SU-DHL-6 (cell line): Measurements from ENCODE around the gene SAP25.
"Not testable (repeated sequence)": the region's sequence is repeated elsewhere in the genome, so short reads cannot be mapped to it uniquely, and the experiment has no call there.

Experiments used
- EZH2phosphoT487 ChIP-seq: fragments of 200-600 bp; sonication (generic), shearing (Covaris generic); conservative IDR thresholded peaks from 2 replicates; pipeline ENCODE4 v1.6.1; 2018; ENCODE audit warnings: mild to moderate bottlenecking, antibody characterized with exemption, low read length, moderate library complexity, mixed read lengths
- TF ChIP-seq, protein P1 (sequence below): fragments of 200-600 bp; sonication (generic); IDR thresholded peaks from one replicate; pipeline ENCODE4 v1.5.1; 2017; ENCODE audit warnings: antibody characterized with exemption, mild to moderate bottlenecking, low read length, moderate library complexity; ENCODE audit not compliant: insufficient read depth, poor library complexity, severe bottlenecking

GRCh38 chr7:100523192-100523591 lies 50.5 kb downstream of the SAP25 start:
- TF ChIP-seq, protein P1, sequence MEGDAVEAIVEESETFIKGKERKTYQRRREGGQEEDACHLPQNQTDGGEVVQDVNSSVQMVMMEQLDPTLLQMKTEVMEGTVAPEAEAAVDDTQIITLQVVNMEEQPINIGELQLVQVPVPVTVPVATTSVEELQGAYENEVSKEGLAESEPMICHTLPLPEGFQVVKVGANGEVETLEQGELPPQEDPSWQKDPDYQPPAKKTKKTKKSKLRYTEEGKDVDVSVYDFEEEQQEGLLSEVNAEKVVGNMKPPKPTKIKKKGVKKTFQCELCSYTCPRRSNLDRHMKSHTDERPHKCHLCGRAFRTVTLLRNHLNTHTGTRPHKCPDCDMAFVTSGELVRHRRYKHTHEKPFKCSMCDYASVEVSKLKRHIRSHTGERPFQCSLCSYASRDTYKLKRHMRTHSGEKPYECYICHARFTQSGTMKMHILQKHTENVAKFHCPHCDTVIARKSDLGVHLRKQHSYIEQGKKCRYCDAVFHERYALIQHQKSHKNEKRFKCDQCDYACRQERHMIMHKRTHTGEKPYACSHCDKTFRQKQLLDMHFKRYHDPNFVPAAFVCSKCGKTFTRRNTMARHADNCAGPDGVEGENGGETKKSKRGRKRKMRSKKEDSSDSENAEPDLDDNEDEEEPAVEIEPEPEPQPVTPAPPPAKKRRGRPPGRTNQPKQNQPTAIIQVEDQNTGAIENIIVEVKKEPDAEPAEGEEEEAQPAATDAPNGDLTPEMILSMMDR: not testable (repeated sequence)
- TF ChIP-seq EZH2phosphoT487: not testable (repeated sequence)
